ENCODE results near the gene PCBP3.
"Not testable (repeated sequence)": the region's sequence is repeated elsewhere in the genome, so short reads cannot be mapped to it uniquely, and the experiment has no call there.

Gene PCBP3

DNA sequence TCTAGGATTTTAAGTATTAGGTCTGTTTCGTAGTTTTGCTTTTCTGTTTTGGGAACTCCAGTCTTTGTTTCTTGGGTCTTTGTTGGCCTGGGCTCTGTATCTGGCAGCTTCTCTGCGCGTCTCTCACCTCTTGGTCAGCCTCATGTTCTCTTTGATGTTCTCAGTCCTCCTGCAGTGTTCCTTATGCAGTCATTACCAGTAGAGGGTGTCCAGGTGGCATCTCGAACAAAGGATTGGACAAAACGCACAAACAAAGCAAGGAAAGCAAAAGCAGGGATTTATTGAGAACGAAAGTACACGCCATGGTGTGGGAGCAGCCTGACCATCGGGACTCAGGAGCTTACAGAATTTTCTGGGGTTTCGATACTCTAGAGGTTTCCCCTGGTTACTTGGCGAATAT, 204.3 kb downstream of the PCBP3 start:
- no peak for DNase-seq (ENCODE audit: extremely low read depth, low read depth)
- no peak overlapping the region for H3K4me3 ChIP-seq (replicated peaks; ENCODE audit: low read depth, low read length)
- TF ChIP-seq, protein P1, sequence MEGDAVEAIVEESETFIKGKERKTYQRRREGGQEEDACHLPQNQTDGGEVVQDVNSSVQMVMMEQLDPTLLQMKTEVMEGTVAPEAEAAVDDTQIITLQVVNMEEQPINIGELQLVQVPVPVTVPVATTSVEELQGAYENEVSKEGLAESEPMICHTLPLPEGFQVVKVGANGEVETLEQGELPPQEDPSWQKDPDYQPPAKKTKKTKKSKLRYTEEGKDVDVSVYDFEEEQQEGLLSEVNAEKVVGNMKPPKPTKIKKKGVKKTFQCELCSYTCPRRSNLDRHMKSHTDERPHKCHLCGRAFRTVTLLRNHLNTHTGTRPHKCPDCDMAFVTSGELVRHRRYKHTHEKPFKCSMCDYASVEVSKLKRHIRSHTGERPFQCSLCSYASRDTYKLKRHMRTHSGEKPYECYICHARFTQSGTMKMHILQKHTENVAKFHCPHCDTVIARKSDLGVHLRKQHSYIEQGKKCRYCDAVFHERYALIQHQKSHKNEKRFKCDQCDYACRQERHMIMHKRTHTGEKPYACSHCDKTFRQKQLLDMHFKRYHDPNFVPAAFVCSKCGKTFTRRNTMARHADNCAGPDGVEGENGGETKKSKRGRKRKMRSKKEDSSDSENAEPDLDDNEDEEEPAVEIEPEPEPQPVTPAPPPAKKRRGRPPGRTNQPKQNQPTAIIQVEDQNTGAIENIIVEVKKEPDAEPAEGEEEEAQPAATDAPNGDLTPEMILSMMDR (IDR thresholded peaks at IDR 0.05; ENCODE audit: low read depth, low read length, missing control alignments), result no peak

DNA sequence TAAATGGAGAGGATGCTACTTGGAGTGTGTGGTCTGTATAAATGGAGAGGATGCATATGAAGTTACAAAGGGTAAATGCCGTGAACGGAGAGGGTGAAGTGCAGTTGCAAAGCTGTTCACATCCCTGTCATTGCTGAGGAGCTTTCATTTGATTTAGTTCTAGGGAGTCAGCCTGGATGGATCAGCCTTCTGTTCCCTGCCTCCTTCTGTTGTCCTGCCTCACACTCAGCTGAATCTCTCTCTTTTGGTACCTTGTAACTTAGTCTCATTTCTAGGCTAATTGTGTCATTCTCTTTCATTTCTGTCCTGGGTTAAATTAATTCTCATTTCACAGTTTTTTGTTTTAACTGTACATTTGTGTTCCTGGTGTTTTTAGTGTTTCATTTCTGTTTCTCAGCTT, 204.8 kb downstream of the PCBP3 start:
- TF ChIP-seq, protein P1 (IDR thresholded peaks at IDR 0.05; ENCODE audit: low read depth, low read length, missing control alignments), result no peak
- no peak for DNase-seq (ENCODE audit: extremely low read depth, low read depth)
- no peak overlapping the region for H3K4me3 ChIP-seq (replicated peaks; ENCODE audit: low read depth, low read length)

DNA sequence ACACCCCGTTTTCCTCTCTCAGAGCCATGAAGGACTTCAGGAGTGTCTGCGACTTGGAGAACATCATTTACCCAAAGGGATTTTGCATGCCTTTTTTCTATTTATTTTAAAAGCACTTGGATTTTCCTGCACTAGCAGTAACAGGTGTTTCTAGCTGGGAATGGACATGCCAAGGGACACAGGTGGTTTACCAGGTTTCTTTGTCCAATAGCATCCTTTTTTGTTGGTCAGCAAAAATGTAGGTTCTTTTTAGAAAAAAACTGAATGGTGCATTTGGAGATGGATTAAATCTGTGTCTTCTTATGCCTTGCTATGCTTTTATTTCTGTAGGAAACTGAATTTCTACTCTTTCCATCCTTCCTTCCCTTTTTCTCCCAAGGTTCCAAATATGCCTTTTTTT, 205.3 kb downstream of the PCBP3 start:
- no peak overlapping the region for H3K4me3 ChIP-seq (replicated peaks; ENCODE audit: low read depth, low read length)
- DNase-seq (ENCODE audit: extremely low read depth, low read depth), result no peak

DNA sequence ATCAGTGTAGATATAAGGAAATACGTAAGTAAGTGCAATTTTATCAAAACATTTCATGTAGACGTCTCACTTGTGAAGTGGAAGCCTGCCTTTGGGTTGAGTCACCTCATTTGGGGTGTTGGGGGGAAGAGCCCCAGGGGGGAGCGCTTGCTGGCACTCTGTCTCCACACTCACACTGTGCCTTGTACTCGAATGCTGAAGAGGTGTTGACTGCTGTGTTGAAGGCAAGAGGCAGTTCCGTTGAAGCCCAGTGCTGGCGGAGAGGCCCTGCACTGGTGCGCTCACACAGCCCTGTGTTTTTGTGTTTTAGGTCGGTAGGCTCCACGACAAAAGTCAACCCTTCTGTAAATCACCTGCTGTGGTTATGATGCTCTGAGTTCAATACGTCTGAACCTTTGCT, 206.1 kb downstream of the PCBP3 start:
- TF ChIP-seq, protein P1 (IDR thresholded peaks at IDR 0.05; ENCODE audit: low read depth, low read length, missing control alignments), result no peak
- no peak overlapping the region for H3K4me3 ChIP-seq (replicated peaks; ENCODE audit: low read depth, low read length)
- DNase-seq (ENCODE audit: extremely low read depth, low read depth), result no peak

More for the DNA sequence above, 205.3 kb downstream of the PCBP3 start:
- TF ChIP-seq, protein P1 (IDR thresholded peaks at IDR 0.05; ENCODE audit: low read depth, low read length, missing control alignments), result no peak

DNA sequence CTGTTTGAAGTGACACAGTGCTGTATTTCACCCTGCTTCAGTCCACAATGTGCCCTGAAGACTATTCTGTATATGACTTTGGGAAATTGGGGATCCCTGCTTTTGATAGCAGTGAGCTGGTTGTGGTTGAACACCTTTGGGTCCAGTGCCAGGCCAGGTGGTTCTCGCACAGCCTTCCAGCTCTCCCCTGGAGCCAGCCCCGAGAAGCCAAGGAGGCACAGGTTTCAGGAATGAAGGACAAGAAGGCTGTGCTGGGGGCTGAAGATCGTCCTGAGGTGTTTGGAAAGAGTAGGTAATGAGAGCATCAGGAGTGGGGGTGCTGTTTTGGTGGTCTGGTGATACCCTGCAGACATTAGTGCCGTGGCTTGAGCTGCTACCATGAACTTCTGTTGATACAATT, 206.7 kb downstream of the PCBP3 start:
- H3K4me3 ChIP-seq (replicated peaks; ENCODE audit: low read depth, low read length), result no peak overlapping the region
- DNase-seq (ENCODE audit: extremely low read depth, low read depth), result no peak
- TF ChIP-seq, protein P1 (IDR thresholded peaks at IDR 0.05; ENCODE audit: low read depth, low read length, missing control alignments), result no peak

DNA sequence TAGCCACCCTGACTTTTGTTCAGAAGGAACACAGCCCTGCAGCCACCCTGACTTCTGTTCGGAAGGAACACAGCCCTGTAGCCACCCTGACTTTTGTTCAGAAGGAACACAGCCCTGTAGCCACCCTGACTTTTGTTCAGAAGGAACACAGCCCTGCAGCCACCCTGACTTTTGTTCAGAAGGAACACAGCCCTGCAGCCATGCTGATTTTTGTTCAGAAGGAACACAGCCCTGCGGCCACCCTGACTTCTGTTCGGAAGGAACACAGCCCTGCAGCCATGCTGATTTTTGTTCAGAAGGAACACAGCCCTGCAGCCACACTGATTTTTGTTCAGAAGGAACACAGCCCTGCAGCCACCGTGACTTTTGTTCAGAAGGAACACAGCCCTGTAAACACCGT, 208.9 kb downstream of the PCBP3 start:
- H3K4me3 ChIP-seq (replicated peaks; ENCODE audit: low read depth, low read length); DNase-seq (ENCODE audit: extremely low read depth, low read depth): not testable (repeated sequence)

DNA sequence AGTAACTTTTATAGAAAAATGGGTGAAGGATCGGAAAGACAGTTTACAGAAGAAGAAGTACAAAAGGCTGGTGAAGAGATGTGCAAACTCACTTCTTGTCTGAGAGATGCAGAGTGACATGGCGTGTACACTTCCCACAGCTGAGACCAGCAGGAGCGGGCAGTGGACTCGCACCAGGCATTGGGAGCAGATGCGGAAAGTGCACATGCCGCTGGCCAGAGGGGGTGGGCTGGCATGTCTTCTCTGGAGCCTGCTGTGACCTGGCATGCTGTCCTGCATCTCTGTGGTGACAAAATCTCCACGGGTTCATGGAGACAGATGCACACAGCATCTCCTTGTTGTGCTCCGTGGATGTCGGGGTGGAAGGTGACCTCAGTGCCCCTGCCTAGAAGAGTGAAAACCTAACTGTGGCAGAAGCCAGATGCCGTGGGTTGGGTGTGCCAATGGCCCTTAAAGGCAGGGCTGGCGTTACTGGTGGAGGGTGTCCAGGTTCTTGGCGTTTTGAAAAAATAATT, 209.4 kb downstream of the PCBP3 start:
- no peak for DNase-seq (ENCODE audit: extremely low read depth, low read depth)
- TF ChIP-seq, protein P1 (IDR thresholded peaks at IDR 0.05; ENCODE audit: low read depth, low read length, missing control alignments), result no peak
- H3K4me3 ChIP-seq (replicated peaks; ENCODE audit: low read depth, low read length), result no peak overlapping the region

All from HFF-Myc (cell line).